HEK293 (cell line): Measurements from ENCODE around the gene CDKL5.

ENCODE experiments used
- CTCF ChIA-PET: fragments of 350-600 bp; formaldehyde crosslinking; extraction: SDS; loops from one replicate; lab custom pipeline; 2021; ENCODE audit warnings: antibody characterized with exemption; lab: Yijun Ruan, JAX
- POLR2A ChIA-PET: fragments of 300-600 bp; formaldehyde crosslinking; extraction: SDS; loops from one replicate; lab custom pipeline; 2020; ENCODE audit warnings: antibody characterized with exemption, inconsistent platforms; lab: Yijun Ruan, JAX
- H3K27ac ChIP-seq: fragments of 200-500 bp; sonication (Bioruptor generic); 2 replicates; pipeline ENCODE4 v1.5.1; 2014; ENCODE audit warnings: low read depth, low read length, control low read depth, inconsistent platforms; ENCODE audit errors: extremely low read depth
- H3K36me3 ChIP-seq, 2 experiments: fragments of 200-500 bp in 1 of 2; sonication (Bioruptor generic) in 1 of 2; 1 replicate in 1 of 2; 2 replicates in 1 of 2; pipeline ENCODE4 v1.5.1; 2014 to 2017; ENCODE audit warnings: inconsistent platforms in 2 of 2, low read length in 2 of 2; ENCODE audit not compliant: control insufficient read depth in 2 of 2, insufficient read depth in 1 of 2
- H3K4me1 ChIP-seq: fragments of 200-500 bp; sonication (Bioruptor generic); 2 replicates; pipeline ENCODE4 v1.5.1; 2014; ENCODE audit warnings: mild to moderate bottlenecking, low read length, inconsistent platforms; ENCODE audit not compliant: control insufficient read depth, insufficient read depth
- H3K4me3 ChIP-seq: 2 replicates; pipeline ENCODE4 v1.5.1; 2011; ENCODE audit warnings: low read depth, mild to moderate bottlenecking, control low read depth, low read length, moderate library complexity
- H3K9me3 ChIP-seq: fragments of 200-500 bp; sonication (Bioruptor generic); 2 replicates; pipeline ENCODE4 v1.5.1; 2014; ENCODE audit warnings: low read depth, low read length, inconsistent platforms; ENCODE audit not compliant: control insufficient read depth, insufficient read depth
- AEBP2 ChIP-seq: fragments of 450-650 bp; formaldehyde crosslinking; IDR thresholded peaks from 2 replicates; pipeline ENCODE4 v1.5.1; 2016; ENCODE audit warnings: missing biosample characterization, missing genetic modification characterization, borderline replicate concordance
- ATF2 ChIP-seq: fragments of 450-650 bp; formaldehyde crosslinking; IDR thresholded peaks from 2 replicates; pipeline ENCODE4 v1.5.1; 2016; ENCODE audit warnings: missing biosample characterization, missing genetic modification characterization, low read depth
- BCL11B ChIP-seq: fragments of 450-650 bp; formaldehyde crosslinking; IDR thresholded peaks from 2 replicates; pipeline ENCODE4 v1.5.1; 2016; ENCODE audit warnings: low read depth, missing biosample characterization, missing genetic modification characterization
- EGR2 ChIP-seq: fragments of 450-650 bp; formaldehyde crosslinking; IDR thresholded peaks from 2 replicates; pipeline ENCODE4 v1.5.1; 2016; ENCODE audit warnings: low read depth, missing biosample characterization, missing genetic modification characterization
- GFI1B ChIP-seq: fragments of 450-650 bp; formaldehyde crosslinking; IDR thresholded peaks from 2 replicates; pipeline ENCODE4 v1.5.1; 2016; ENCODE audit warnings: missing biosample characterization, missing genetic modification characterization
- HOXA7 ChIP-seq: sonication (generic); formaldehyde crosslinking; IDR thresholded peaks from 2 replicates; pipeline ENCODE4 v1.8.1; 2022; ENCODE audit warnings: missing genetic modification reagents, borderline replicate concordance
- HOXC10 ChIP-seq: sonication (generic); formaldehyde crosslinking; IDR thresholded peaks from 2 replicates; pipeline ENCODE4 v1.8.1; 2023; ENCODE audit warnings: mild to moderate bottlenecking, missing genetic modification reagents
- OVOL3 ChIP-seq: fragments of 450-650 bp; formaldehyde crosslinking; IDR thresholded peaks from 2 replicates; pipeline ENCODE4 v1.5.1; 2016; ENCODE audit warnings: missing biosample characterization, missing genetic modification characterization
- SCRT2 ChIP-seq: fragments of 450-650 bp; formaldehyde crosslinking; IDR thresholded peaks from 2 replicates; pipeline ENCODE4 v1.5.1; 2016; ENCODE audit warnings: missing biosample characterization, missing genetic modification characterization
- TRIM28 ChIP-seq: IDR thresholded peaks from 2 replicates; pipeline ENCODE4 v1.6.1; 2011; ENCODE audit warnings: low read length, control low read depth, borderline replicate concordance
- ZBTB21 ChIP-seq: fragments of 450-650 bp; formaldehyde crosslinking; IDR thresholded peaks from 2 replicates; pipeline ENCODE4 v1.5.1; 2017; ENCODE audit warnings: missing biosample characterization, missing genetic modification characterization
- ZBTB26 ChIP-seq: fragments of 450-650 bp; formaldehyde crosslinking; optimal IDR thresholded peaks from 2 replicates; pipeline ENCODE3; 2016; ENCODE audit warnings: missing biosample characterization, mild to moderate bottlenecking, missing genetic modification characterization
- ZFHX2 ChIP-seq: fragments of 450-650 bp; formaldehyde crosslinking; conservative IDR thresholded peaks from 2 replicates; pipeline ENCODE4 v1.5.1; 2016; ENCODE audit warnings: missing biosample characterization, missing genetic modification characterization
- ZFP37 ChIP-seq: fragments of 450-650 bp; formaldehyde crosslinking; IDR thresholded peaks from 2 replicates; pipeline ENCODE4 v1.5.1; 2016; ENCODE audit warnings: missing biosample characterization, missing genetic modification characterization
- ZFP41 ChIP-seq: fragments of 450-650 bp; formaldehyde crosslinking; IDR thresholded peaks from 2 replicates; pipeline ENCODE4 v1.5.1; 2016; ENCODE audit warnings: missing biosample characterization, missing genetic modification characterization, borderline replicate concordance
- ZNF112 ChIP-seq: fragments of 450-650 bp; formaldehyde crosslinking; IDR thresholded peaks from 2 replicates; pipeline ENCODE4 v1.5.0; 2017; ENCODE audit warnings: missing biosample characterization, missing genetic modification characterization
- ZNF114 ChIP-seq: fragments of 450-650 bp; formaldehyde crosslinking; IDR thresholded peaks from 2 replicates; pipeline ENCODE4 v1.5.0; 2017; ENCODE audit warnings: missing biosample characterization, missing genetic modification characterization
- ZNF138 ChIP-seq: fragments of 450-650 bp; formaldehyde crosslinking; IDR thresholded peaks from 2 replicates; pipeline ENCODE4 v1.5.1; 2016; ENCODE audit warnings: missing biosample characterization, missing genetic modification characterization, borderline replicate concordance
- ZNF19 ChIP-seq: fragments of 450-650 bp; formaldehyde crosslinking; IDR thresholded peaks from 2 replicates; pipeline ENCODE4; 2016; ENCODE audit warnings: missing biosample characterization, missing genetic modification characterization, low read depth
- ZNF214 ChIP-seq: fragments of 450-650 bp; formaldehyde crosslinking; IDR thresholded peaks from 2 replicates; pipeline ENCODE4 v1.5.1; 2017; ENCODE audit warnings: missing biosample characterization, mild to moderate bottlenecking, missing genetic modification characterization, borderline replicate concordance
- ZNF274 ChIP-seq, 2 experiments: fragments of 200-500 bp in 1 of 2; fragments of 450-650 bp in 1 of 2; sonication (Bioruptor generic) in 1 of 2; formaldehyde crosslinking in 1 of 2; IDR thresholded peaks; 2 replicates each; pipeline versions ENCODE4 v1.5.1 to v1.6.1; 2014 to 2016; ENCODE audit warnings: borderline replicate concordance in 1 of 2, inconsistent platforms in 1 of 2, low read length in 1 of 2, missing biosample characterization in 1 of 2, missing genetic modification characterization in 1 of 2
- ZNF335 ChIP-seq: fragments of 450-650 bp; formaldehyde crosslinking; conservative IDR thresholded peaks from 2 replicates; pipeline ENCODE4 v1.5.1; 2016; ENCODE audit warnings: missing biosample characterization, missing genetic modification characterization
- ZNF391 ChIP-seq: fragments of 450-650 bp; formaldehyde crosslinking; IDR thresholded peaks from 2 replicates; pipeline ENCODE4 v1.5.1; 2016; ENCODE audit warnings: low read depth, missing biosample characterization, missing genetic modification characterization, borderline replicate concordance
- ZNF530 ChIP-seq: fragments of 450-650 bp; formaldehyde crosslinking; IDR thresholded peaks from 2 replicates; pipeline ENCODE4 v1.5.1; 2016; ENCODE audit warnings: low read depth, missing biosample characterization, missing genetic modification characterization
- ZNF555 ChIP-seq: fragments of 450-650 bp; formaldehyde crosslinking; conservative IDR thresholded peaks from 2 replicates; pipeline ENCODE4 v1.5.1; 2017; ENCODE audit warnings: missing biosample characterization, mild to moderate bottlenecking, missing genetic modification characterization, inconsistent platforms
- ZNF558 ChIP-seq: fragments of 450-650 bp; formaldehyde crosslinking; IDR thresholded peaks from 2 replicates; pipeline ENCODE4 v1.5.1; 2016; ENCODE audit warnings: missing biosample characterization, missing genetic modification characterization
- ZNF585B ChIP-seq: fragments of 450-650 bp; formaldehyde crosslinking; IDR thresholded peaks from 2 replicates; pipeline ENCODE4 v1.5.1; 2016; ENCODE audit warnings: missing biosample characterization, missing genetic modification characterization
- ZNF610 ChIP-seq: fragments of 450-650 bp; formaldehyde crosslinking; IDR thresholded peaks from 2 replicates; pipeline ENCODE4 v1.5.1; 2016; ENCODE audit warnings: missing biosample characterization, missing genetic modification characterization, borderline replicate concordance
- ZNF621 ChIP-seq: fragments of 450-650 bp; formaldehyde crosslinking; IDR thresholded peaks from 2 replicates; pipeline ENCODE4 v1.5.1; 2017; ENCODE audit warnings: missing biosample characterization, missing genetic modification characterization
- ZNF707 ChIP-seq: fragments of 450-650 bp; formaldehyde crosslinking; IDR thresholded peaks from 2 replicates; pipeline ENCODE4 v1.5.1; 2016; ENCODE audit warnings: missing biosample characterization, missing genetic modification characterization
- ZNF747 ChIP-seq: fragments of 450-650 bp; formaldehyde crosslinking; IDR thresholded peaks from 2 replicates; pipeline ENCODE4 v1.5.1; 2016; ENCODE audit warnings: missing biosample characterization, missing genetic modification characterization
- ZNF843 ChIP-seq: fragments of 450-650 bp; formaldehyde crosslinking; IDR thresholded peaks from 2 replicates; pipeline ENCODE4 v1.5.1; 2016; ENCODE audit warnings: missing biosample characterization, missing genetic modification characterization

The CDKL5 gene

GRCh38 chrX:18619288-18619687, 193.9 kb downstream of the CDKL5 start:
- no peak overlapping the region for H3K27ac ChIP-seq
- no peak for TF ChIP-seq ZNF530 (tag by site-specific recombination)
- no peak for TF ChIP-seq ATF2
- TF ChIP-seq HOXC10 (CRISPR knock-in tag), result no peak
- TF ChIP-seq ZBTB26, result no peak
- TF ChIP-seq TRIM28, result no peak
- TF ChIP-seq ZFP41 (tag by site-specific recombination), result no peak
- TF ChIP-seq ZBTB21, result no peak
- no peak for TF ChIP-seq ZNF621 (tag by site-specific recombination)
- no peak for TF ChIP-seq ZFP37 (tag by site-specific recombination)
- TF ChIP-seq GFI1B (tag by site-specific recombination), result no peak
- TF ChIP-seq ZNF19 (tag by site-specific recombination), result no peak
- no peak for TF ChIP-seq ZNF138
- TF ChIP-seq ZFHX2 (tag by site-specific recombination), result no peak
- TF ChIP-seq ZNF335, result no peak
- no peak for TF ChIP-seq ZNF610 (tag by site-specific recombination)
- no peak for TF ChIP-seq OVOL3
- no peak for TF ChIP-seq HOXA7 (CRISPR knock-in tag)
- no peak for TF ChIP-seq ZNF707 (tag by site-specific recombination)
- TF ChIP-seq ZNF114, result no peak
- POLR2A ChIA-PET, result no interaction called here
- CTCF ChIA-PET, result no interaction called here
- no peaks in the 10 kb centered on the region for H3K36me3 ChIP-seq
- no peaks in the 10 kb centered on the region for H3K4me1 ChIP-seq
- H3K4me3 ChIP-seq, result no peak overlapping the region
- H3K9me3 ChIP-seq, result no peaks in the 10 kb centered on the region

- Histone ChIP-seq H3K27ac (no peak overlapping the region), H3K9me3 (no peaks in the 10 kb centered on the region), H3K36me3 (peaks cover 0 to 4% of the 10 kb centered on the region in 2 experiments; a peak in 1 of 3 replicates), H3K4me1 (no peaks in the 10 kb centered on the region), H3K4me3 (no peak overlapping the region)
- CTCF ChIA-PET, result interaction anchor here (0.6 kb wide), 1 partner anchor 1122 kb away, joined by 4 read pairs; no protein-coding TSS in a partner anchor
- POLR2A ChIA-PET, result no interaction called here
- no peak for TF ChIP-seq ZNF843
- TF ChIP-seq ZFHX2 (tag by site-specific recombination), result no peak
- no peak for TF ChIP-seq AEBP2 (tag by site-specific recombination)
- no peak for TF ChIP-seq ZNF555 (tag by site-specific recombination)
- TF ChIP-seq BCL11B, result no peak
- TF ChIP-seq ZNF391 (tag by site-specific recombination), result no peak
- TF ChIP-seq ZNF585B (tag by site-specific recombination), result no peak
- TF ChIP-seq ZNF747 (tag by site-specific recombination), result no peak
- no peak for TF ChIP-seq ZNF274 (IDR thresholded peaks at IDR 0.05; ENCODE audit: low read length)
- TF ChIP-seq ZNF274 (tag by site-specific recombination; IDR thresholded peaks at IDR 0.05; ENCODE audit: borderline replicate concordance), result no peak
- no peak for TF ChIP-seq SCRT2 (tag by site-specific recombination)
- no peak for TF ChIP-seq ZNF112 (tag by site-specific recombination)
- TF ChIP-seq ZNF558 (tag by site-specific recombination), result no peak
- TF ChIP-seq EGR2 (tag by site-specific recombination), result no peak
- no peak for TF ChIP-seq ZNF214 (tag by site-specific recombination)
These were observed 194.9 kb downstream of the CDKL5 start for GRCh38 chrX:18620349-18620748.
